HFF-Myc (cell line): ENCODE data around the gene ARID4B.

Experiments used
- DNase-seq: peaks from one replicate; pipeline ENCODE4 v3.0.0-alpha.2; 2011; ENCODE audit warnings: low read depth; ENCODE audit errors: extremely low read depth
- H3K4me3 ChIP-seq: replicated peaks from 2 replicates; pipeline ENCODE4 v1.5.1; 2011; ENCODE audit warnings: low read depth, mild to moderate bottlenecking, control low read depth, low read length
- TF ChIP-seq, protein P1 (sequence below): IDR thresholded peaks from 2 replicates; pipeline ENCODE4 v1.5.1; 2012; ENCODE audit warnings: mild to moderate bottlenecking, low read depth, low read length, control low read depth; ENCODE audit errors: missing control alignments

Gene ARID4B

GRCh38 chr1:235307158-235308124, 20.5 kb downstream of the ARID4B start:
- no peak overlapping the region for H3K4me3 ChIP-seq
- DNase-seq: no peak
- TF ChIP-seq, protein P1, sequence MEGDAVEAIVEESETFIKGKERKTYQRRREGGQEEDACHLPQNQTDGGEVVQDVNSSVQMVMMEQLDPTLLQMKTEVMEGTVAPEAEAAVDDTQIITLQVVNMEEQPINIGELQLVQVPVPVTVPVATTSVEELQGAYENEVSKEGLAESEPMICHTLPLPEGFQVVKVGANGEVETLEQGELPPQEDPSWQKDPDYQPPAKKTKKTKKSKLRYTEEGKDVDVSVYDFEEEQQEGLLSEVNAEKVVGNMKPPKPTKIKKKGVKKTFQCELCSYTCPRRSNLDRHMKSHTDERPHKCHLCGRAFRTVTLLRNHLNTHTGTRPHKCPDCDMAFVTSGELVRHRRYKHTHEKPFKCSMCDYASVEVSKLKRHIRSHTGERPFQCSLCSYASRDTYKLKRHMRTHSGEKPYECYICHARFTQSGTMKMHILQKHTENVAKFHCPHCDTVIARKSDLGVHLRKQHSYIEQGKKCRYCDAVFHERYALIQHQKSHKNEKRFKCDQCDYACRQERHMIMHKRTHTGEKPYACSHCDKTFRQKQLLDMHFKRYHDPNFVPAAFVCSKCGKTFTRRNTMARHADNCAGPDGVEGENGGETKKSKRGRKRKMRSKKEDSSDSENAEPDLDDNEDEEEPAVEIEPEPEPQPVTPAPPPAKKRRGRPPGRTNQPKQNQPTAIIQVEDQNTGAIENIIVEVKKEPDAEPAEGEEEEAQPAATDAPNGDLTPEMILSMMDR: no peak

DNA sequence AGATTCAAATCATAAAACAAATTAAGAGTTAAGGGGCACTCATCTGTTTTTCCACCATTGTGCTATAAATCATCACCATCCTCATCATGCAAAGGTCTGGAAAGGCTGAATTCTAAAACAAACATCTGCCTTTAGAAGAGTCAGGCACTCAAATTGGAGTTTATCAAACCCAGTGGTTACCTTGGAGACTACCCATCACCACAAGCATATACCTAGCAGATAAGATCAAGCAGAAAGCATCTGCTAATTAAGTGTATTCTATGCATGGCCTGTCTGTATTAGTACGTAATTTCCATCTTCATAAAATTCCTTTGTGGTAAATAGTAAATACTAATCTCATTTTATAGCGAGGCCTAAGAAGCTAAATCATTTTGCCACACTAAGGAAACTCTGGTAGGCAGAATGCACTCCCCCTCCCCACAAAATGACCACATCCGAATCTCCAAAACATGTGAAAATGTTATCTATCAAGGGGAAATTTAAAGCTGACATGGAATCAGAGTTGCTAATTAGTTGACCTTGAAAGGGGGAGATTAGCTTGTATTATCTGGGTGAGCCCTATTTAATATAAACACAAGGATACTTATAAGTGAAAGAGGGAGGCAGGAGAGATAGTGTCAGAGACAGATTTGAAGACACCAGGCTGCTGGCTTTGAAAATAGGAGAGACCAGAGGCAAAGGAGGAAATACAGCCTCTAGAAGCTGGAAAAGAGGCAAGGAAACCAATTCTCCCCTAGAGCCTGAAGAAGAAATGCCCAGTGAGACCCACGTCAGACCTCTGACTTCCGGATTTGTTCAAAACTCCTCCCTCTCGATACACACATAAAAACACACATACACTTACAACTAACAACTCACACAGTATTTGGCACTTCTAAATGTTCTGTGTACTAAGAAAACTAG, 23.2 kb downstream of the ARID4B start:
- DNase-seq: no peak
- TF ChIP-seq, protein P1: no peak
- H3K4me3 ChIP-seq: no peak overlapping the region

DNA sequence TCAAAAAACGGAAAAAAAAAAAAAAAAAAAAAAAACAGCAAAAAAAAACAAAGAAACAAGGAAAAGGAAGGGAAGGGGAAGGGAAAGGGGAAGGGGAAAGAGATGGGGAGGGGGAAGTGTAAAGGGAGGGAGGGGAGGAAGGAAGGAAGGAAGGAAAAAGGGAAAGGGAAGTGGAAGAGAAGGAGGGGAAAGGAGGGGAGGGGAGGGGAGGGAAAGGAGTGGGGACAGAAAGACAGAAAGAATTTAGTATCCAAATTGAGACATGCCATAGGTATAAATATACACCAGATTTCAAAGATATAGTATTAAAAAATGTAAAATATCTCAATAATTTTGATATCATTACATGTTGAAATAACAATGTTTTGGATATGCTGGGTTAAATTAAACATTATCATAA, 25.8 kb downstream of the ARID4B start:
- no peak for DNase-seq
- TF ChIP-seq, protein P1: no peak
- H3K4me3 ChIP-seq: no peak overlapping the region

GRCh38 chr1:235299169-235299858, 28.7 kb downstream of the ARID4B start:
- TF ChIP-seq, protein P1: no peak
- DNase-seq: no peak
- H3K4me3 ChIP-seq: no peak overlapping the region

DNA sequence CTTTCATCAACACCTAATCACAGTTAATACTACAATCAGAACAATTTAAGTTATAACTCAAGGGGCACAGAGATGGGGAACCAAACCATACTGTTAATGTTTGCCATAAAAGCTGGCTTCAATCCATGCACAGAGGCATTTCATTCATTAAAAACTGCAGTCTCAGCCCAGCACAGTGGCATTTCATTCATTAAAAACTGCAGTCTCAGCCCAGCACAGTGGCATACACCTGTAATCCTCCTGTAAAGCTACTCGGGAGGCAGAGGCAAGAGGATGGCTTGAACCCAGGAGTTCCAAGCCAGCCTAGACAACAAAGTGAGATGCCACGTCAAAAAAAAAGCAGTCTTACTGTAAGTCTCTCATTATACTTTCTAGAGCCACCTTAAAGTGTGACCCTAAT, 29.2 kb downstream of the ARID4B start:
- no peak for DNase-seq
- no peak overlapping the region for H3K4me3 ChIP-seq
- TF ChIP-seq, protein P1: no peak

- DNase-seq: no peak
- TF ChIP-seq, protein P1: no peak
- H3K4me3 ChIP-seq: no peak overlapping the region
These were observed 30.4 kb downstream of the ARID4B start for GRCh38 chr1:235297579-235297978.
